Sigmoid colon (tissue), 4 donors: ENCODE data around the gene DHDDS.

Experiments used
- CTCF ChIP-seq, 4 experiments: fragments of 450-650 bp in 3 of 4; fragments of 200-600 bp in 1 of 4; IDR thresholded peaks; one replicate each; pipeline ENCODE4 v1.5.1; 2016 to 2019; ENCODE audit warnings: antibody characterized with exemption in 4 of 4, mild to moderate bottlenecking in 3 of 4, moderate library complexity in 2 of 4
- EP300 ChIP-seq, 4 donors: sonication (generic); formaldehyde crosslinking; IDR thresholded peaks; one replicate each; pipeline ENCODE4 v1.6.1; 2017; ENCODE audit warnings: antibody characterized with exemption in 4 of 4
- POLR2A ChIP-seq, 2 donors: fragments of 450-650 bp; IDR thresholded peaks; one replicate each; pipeline ENCODE4 v1.6.1; 2016; ENCODE audit warnings: antibody characterized with exemption in 2 of 2, mild to moderate bottlenecking in 2 of 2, moderate library complexity in 2 of 2
- POLR2AphosphoS5 ChIP-seq, 4 donors: sonication (generic); formaldehyde crosslinking; IDR thresholded peaks; one replicate each; pipeline ENCODE4 v1.6.1; 2017; ENCODE audit warnings: antibody characterized with exemption in 4 of 4

- TF ChIP-seq CTCF (IDR thresholded peaks at IDR 0.05), result no peak
- no peak for TF ChIP-seq EP300 (IDR thresholded peaks at IDR 0.05)
- TF ChIP-seq POLR2AphosphoS5 (IDR thresholded peaks at IDR 0.05), result no peak
- no peak for TF ChIP-seq POLR2A (IDR thresholded peaks at IDR 0.05)
Measured at GRCh38 chr1:26412180-26412840, 19.8 kb upstream of the DHDDS start.
